Measurements from ENCODE around the gene FNDC11. TPM values are rescaled to one million over a fixed set of nuclear protein-coding genes. Genes with fewer than 3 reads are reported as not detected.

The FNDC11 gene
- total and polyA plus RNA-seq, 2 of the 13 experiments (the other 11 are each of a cell fraction or from before 2014, with no cell fraction given) = 0.07 TPM; not detected in 1

DNA sequence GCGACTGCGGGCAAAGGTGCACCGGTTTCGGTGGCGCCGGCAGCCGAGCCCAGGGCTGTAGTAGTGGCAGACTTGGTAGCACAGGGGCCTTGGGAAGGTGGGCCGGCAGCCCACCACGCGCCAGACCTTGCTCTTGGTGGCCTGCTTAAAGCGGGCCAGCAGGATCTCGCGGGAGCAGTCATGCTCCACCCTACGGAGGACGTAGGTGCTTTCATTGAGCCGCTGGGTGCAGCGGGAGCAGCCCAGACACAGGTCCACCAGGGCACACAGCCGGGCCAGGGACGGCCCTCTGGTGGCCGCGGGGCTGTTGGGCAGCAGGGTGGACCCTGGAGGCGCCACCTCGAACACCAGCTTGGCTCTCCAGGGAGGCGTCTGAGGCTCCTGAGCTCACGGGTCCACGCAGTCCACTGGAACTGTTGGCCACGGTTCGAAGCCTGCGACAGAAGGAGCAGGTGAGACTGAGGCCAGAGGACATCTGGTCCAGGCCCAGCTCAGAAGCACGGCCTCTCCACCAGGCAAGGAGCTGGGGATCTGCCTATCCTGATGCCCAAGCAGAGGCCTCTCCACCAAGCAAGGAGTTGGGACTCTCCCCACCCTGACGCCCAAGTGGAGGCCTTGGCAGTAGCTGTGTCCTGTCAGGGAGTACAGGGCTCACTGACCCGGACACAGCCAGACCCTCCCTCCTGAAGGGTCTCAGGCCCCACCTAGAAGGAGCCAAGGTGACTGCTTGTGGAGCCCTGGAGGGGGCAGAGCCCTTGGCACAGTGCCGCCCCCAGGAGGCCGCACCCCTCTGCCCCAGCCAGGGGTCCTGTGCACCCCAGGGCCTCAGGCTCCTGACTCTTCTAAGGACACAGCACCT is 19.1 kb downstream of the FNDC11 start (continued):
- TF ChIP-seq ZNF562 (CRISPR knock-in tag; IDR thresholded peaks at IDR 0.05; ENCODE audit: borderline replicate concordance) (no peak), SIN3A (IDR thresholded peaks at IDR 0.05; ENCODE audit: borderline replicate concordance, low read depth, low read length) (no peak), SNRNP70 (IDR thresholded peaks at IDR 0.05; ENCODE audit: low read depth, low read length) (no peak), ZNF230 (CRISPR knock-in tag; IDR thresholded peaks at IDR 0.05) (no peak), ZNF510 (CRISPR knock-in tag; IDR thresholded peaks at IDR 0.05; ENCODE audit: low read depth) (no peak), ZBTB7B (CRISPR knock-in tag; IDR thresholded peaks at IDR 0.05) (peak; percentile 63), REST (IDR thresholded peaks at IDR 0.05; ENCODE audit: borderline replicate concordance in 1 of 2, low read depth in 1 of 2, low read length in 2 of 2) (no peak), MYNN (CRISPR knock-in tag; IDR thresholded peaks at IDR 0.05; ENCODE audit: low read depth) (peak; percentile 43; the same call in 1 of the 2 replicates), JUND (CRISPR knock-in tag; IDR thresholded peaks at IDR 0.05) (no peak), ELF3 (CRISPR knock-in tag; IDR thresholded peaks at IDR 0.05) (0 out of 2 replicates have a peak, but pooled peaks have one; percentile 8), NFE2 (CRISPR knock-in tag; IDR thresholded peaks at IDR 0.05) (no peak), FOXA3 (CRISPR knock-in tag; IDR thresholded peaks at IDR 0.05) (0 out of 2 replicates have a peak, but pooled peaks have one; percentile 14), MXD3 (CRISPR knock-in tag; IDR thresholded peaks at IDR 0.05) (peak; percentile 54; the same call in 1 of the 2 replicates), IRF9 (CRISPR knock-in tag; IDR thresholded peaks at IDR 0.05; ENCODE audit: borderline replicate concordance) (peak; percentile 75; the same call in 1 of the 2 replicates), CBFB (CRISPR knock-in tag; IDR thresholded peaks at IDR 0.05) (no peak), ZNF430 (CRISPR knock-in tag; IDR thresholded peaks at IDR 0.05) (no peak), SYNCRIP (IDR thresholded peaks at IDR 0.05; ENCODE audit: insufficient read depth, low read depth, low read length) (no peak), POLR2A (IDR thresholded peaks at IDR 0.05; ENCODE audit: insufficient read depth in 1 of 2, low read depth in 2 of 2, low read length in 2 of 2) (peak in 1 of 2 experiments; percentile 12; a peak in 1 of 4 replicates), NR3C1 (CRISPR knock-in tag; IDR thresholded peaks at IDR 0.05) (no peak), ZNF883 (CRISPR knock-in tag; IDR thresholded peaks at IDR 0.05; ENCODE audit: not compliant biosample characterization) (peak; percentile 60), ZMYM2 (CRISPR knock-in tag; IDR thresholded peaks at IDR 0.05) (no peak; the same call in 1 of the 2 replicates)
- TF ChIP-seq, protein P1, sequence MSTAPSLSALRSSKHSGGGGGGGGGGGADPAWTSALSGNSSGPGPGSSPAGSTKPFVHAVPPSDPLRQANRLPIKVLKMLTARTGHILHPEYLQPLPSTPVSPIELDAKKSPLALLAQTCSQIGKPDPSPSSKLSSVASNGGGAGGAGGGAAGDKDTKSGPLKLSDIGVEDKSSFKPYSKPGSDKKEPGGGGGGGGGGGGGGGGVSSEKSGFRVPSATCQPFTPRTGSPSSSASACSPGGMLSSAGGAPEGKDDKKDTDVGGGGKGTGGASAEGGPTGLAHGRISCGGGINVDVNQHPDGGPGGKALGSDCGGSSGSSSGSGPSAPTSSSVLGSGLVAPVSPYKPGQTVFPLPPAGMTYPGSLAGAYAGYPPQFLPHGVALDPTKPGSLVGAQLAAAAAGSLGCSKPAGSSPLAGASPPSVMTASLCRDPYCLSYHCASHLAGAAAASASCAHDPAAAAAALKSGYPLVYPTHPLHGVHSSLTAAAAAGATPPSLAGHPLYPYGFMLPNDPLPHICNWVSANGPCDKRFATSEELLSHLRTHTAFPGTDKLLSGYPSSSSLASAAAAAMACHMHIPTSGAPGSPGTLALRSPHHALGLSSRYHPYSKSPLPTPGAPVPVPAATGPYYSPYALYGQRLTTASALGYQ (CRISPR knock-in tag; IDR thresholded peaks at IDR 0.05) = no peak

All from HepG2 (cell line).